ENCODE data around the gene WNT5B.
"Not testable (repeated sequence)": the region's sequence is repeated elsewhere in the genome, so short reads cannot be mapped to it uniquely, and the experiment has no call there.

WNT5B gene

GRCh38 chr12:1598757-1599156 is 30.3 kb upstream of the WNT5B start:
- in situ Hi-C loops (cut with HindIII; ENCODE audit: low sequenced_read_pairs), result no loop called here
- DNase-seq (ENCODE audit: low read depth), result no peak
- H3K4me3 ChIP-seq (ENCODE audit: low read depth, low read length), result no peak overlapping the region
- TF ChIP-seq CTCF (IDR thresholded peaks at IDR 0.05; ENCODE audit: low read depth, low read length, missing control alignments), result no peak

GRCh38 chr12:1602706-1603105 is 26.3 kb upstream of the WNT5B start:
- DNase-seq (ENCODE audit: low read depth); H3K4me3 ChIP-seq (ENCODE audit: low read depth, low read length); in situ Hi-C loops (cut with HindIII; ENCODE audit: low sequenced_read_pairs): not testable (repeated sequence)

- in situ Hi-C loops (cut with HindIII; ENCODE audit: low sequenced_read_pairs), result no loop called here
- DNase-seq (ENCODE audit: low read depth), result no peak
- no peak overlapping the region for H3K4me3 ChIP-seq (ENCODE audit: low read depth, low read length)
- no peak for TF ChIP-seq CTCF (IDR thresholded peaks at IDR 0.05; ENCODE audit: low read depth, low read length, missing control alignments)
These were observed 25.6 kb upstream of the WNT5B start for GRCh38 chr12:1603269-1603993.

GRCh38 chr12:1604464-1604863 is 24.6 kb upstream of the WNT5B start:
- in situ Hi-C loops (cut with HindIII; ENCODE audit: low sequenced_read_pairs), result no loop called here
- no peak for DNase-seq (ENCODE audit: low read depth)
- TF ChIP-seq CTCF (IDR thresholded peaks at IDR 0.05; ENCODE audit: low read depth, low read length, missing control alignments), result no peak

GRCh38 chr12:1605129-1606020 is 23.7 kb upstream of the WNT5B start:
- H3K4me3 ChIP-seq (ENCODE audit: low read depth, low read length), result peak overlapping the region; percentile 29
- peak; percentile 70 for DNase-seq (ENCODE audit: low read depth)
- in situ Hi-C loops (cut with HindIII; ENCODE audit: low sequenced_read_pairs), result no loop called here
- TF ChIP-seq CTCF (IDR thresholded peaks at IDR 0.05; ENCODE audit: low read depth, low read length, missing control alignments), result peak; percentile 81

More at GRCh38 chr12:1604464-1604863, 24.6 kb upstream of the WNT5B start:
- H3K4me3 ChIP-seq (ENCODE audit: low read depth, low read length), result no peak overlapping the region

- in situ Hi-C loops (cut with HindIII; ENCODE audit: low sequenced_read_pairs), result no loop called here
- peak; percentile 66 for DNase-seq (ENCODE audit: low read depth)
- TF ChIP-seq CTCF (IDR thresholded peaks at IDR 0.05; ENCODE audit: low read depth, low read length, missing control alignments), result no peak
- H3K4me3 ChIP-seq (ENCODE audit: low read depth, low read length), result peak overlapping the region; percentile 29
These were observed 22.9 kb upstream of the WNT5B start for GRCh38 chr12:1606021-1606622.

All from astrocyte of the cerebellum (primary cell).